ENCODE results near the gene CUX1.

- TF ChIP-seq CTCF (IDR thresholded peaks at IDR 0.05), result no peak
- TF ChIP-seq POLR2A (IDR thresholded peaks at IDR 0.05), result no peak
Observed at GRCh38 chr7:101940830-101941229, 123.4 kb downstream of the CUX1 start.

Data from uterus (tissue), 2 donors.